HG02678 (cell line): ENCODE measurements around the gene SORBS1.

Experiments
- ATAC-seq: cut with Tn5 transposase; IDR thresholded peaks from one replicate; pipeline ENCODE4 v1.9.1; 2021; ENCODE audit warnings: mild to moderate bottlenecking, moderate library complexity; ENCODE audit not compliant: unreplicated experiment

Gene SORBS1

DNA sequence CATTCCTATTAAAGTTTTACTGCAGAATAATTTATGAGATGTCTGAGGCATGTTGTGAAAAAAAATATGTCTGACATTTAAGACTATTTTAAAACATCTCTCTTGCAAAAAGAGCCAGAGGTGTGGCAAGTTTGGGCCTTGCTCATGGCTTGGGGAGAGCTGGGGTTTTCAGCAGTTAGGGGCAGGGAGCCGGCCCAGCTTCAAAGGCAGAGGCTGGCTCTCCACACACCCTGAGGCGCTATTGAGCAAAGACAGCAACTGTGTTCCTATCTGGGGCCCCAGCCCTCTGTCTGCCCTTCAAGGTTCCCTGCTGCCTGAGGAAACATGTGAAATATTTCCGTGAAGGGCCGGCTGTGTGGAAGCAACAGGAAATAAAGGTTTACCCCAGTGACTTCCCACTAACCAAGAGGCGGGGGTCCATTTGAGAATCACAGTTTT is 94.0 kb downstream of the SORBS1 start:
- ATAC-seq = no peak

DNA sequence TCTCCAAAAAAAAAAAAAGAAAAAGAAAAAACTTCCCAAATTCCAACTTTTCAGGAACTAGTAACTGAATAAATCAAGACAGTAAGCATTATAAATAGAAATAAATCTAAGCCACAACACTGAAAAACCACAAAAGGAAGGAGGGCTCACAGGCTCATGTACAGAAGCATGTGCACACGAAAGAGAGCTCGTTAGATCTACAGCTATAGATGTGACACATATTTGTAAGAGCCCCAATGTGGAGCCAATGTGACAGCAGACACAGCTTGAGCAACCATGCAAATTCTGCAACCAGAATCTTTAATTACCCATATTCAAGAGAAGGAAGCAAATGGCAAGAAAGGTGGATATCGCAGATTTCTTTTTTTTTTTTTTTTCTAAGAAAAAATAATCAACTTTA is 94.7 kb downstream of the SORBS1 start:
- no peak for ATAC-seq

DNA sequence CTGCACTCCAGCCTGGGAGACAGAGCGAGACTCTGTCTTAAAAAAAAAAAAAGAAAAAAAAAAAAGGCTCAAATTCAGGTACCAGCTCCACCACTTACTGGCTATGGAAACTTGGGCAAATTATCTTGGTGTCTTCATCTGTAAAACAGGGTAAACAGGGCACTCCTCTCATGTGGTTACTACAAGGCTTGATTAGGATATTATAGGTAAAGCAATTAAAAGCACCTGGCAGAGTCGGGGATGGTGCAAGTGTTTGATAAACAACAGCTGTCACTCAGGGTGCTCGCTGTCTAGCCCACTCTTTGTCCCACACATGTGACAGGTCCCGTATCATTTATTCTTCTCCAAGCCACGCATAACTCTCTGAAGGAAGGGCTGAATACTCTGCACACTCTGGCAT is 96.9 kb downstream of the SORBS1 start:
- no peak for ATAC-seq

DNA sequence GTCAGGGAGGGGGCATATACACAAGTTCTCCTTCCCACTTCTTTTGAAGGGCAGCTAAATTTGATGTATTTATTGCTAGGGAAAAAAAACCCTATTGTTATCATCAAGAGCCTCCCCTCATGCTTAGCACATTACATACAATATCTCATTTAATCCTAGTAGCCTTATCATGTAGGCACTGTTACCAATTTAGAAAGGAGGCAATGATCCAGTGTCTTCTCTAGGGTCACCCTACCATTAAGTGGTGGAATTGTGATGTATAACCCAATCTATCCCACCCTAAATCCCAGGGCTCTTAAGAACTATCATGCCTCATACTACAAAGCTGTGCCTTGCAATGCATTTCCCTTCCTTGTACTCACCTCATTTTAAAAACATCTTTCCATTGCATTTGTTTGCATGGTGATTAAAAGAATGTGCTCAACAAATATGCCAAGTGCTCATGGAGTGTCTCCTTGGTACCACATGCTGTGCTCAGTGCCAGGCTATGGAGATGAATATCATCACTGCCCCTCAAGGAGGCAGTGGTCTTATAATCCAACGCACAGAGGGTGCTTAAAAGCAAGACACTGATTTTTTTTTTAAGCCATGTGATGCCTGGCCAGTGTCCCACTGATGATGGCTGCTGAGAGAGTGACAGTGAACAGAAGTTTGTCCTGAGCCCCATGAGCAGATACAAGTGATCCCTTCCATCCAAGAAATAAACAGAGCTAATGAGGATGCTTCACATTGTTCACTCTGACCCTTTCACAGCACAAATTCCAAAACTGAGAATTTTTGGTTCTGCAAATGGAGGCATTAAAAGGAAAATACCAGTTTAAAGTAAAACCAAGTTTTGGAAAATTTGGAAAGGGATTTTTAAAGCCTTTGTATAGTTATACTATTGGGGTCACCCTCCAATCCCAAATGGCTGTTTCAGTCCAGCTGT is 98.2 kb downstream of the SORBS1 start:
- ATAC-seq = no peak

DNA sequence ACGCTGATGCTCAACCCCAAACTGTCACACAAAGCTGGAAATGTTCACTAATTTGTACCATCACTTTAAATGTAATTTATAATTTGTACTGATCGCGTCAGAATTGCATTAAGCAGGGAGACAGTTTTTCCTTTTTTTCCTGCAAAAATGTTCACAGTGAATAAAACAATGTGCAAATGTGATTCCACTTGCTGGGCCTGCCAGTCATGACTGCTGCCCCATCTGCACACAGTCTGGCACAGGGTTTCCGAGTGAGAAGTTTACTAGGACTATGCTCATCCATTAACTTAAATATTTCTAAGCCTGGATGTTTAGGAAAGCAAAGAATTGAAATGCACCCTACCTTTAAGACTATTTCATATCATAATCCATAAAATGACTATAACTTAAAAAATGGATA is 99.6 kb downstream of the SORBS1 start:
- no peak for ATAC-seq

DNA sequence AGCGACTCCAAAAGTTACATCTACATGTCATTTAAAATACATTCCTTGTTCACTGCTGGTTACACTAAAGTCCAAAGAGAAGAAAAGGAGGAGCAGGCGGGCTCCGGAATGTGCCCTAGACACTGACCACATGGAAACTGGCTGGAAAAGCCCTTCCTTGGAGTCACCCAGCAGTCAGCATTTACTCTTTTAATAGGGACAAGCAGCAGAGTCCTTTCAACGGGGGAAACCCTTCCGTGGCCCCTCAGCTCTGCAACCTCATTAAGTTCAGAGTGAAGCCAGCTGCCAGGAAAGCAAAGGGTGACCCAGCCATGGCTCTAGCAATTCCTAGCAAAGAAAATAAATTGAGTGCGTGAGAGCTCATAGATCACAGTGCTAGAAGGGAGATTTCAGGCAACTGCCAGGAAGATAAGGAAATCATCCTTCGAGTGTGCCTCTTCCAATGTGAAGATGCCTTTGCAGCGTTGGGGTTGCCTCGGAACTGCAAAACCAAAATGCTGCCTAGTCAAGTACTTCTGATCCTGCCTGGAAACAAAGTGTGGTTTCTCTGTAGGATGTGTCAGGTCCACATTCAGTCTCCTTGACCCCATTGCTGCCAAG is 101.6 kb downstream of the SORBS1 start:
- ATAC-seq = no peak

DNA sequence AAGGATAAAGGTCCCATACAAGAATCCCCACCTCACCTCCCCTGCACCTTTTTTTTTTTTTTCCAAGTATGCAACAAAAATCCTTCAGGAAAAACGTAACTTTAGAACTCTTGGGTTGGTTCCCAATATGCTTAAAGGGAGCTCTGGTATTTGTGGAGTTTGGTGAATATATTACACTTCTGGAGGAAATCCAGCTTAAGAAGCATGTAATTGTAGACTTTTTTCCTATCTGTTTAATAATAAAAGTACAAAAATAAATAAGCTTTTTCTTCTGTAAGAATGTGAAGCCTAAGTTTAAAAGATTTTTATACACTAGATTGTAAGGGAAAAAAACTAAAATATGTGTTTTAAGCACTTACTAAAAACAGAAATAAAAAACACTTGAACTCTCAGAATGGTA is 102.3 kb downstream of the SORBS1 start:
- ATAC-seq = no peak

DNA sequence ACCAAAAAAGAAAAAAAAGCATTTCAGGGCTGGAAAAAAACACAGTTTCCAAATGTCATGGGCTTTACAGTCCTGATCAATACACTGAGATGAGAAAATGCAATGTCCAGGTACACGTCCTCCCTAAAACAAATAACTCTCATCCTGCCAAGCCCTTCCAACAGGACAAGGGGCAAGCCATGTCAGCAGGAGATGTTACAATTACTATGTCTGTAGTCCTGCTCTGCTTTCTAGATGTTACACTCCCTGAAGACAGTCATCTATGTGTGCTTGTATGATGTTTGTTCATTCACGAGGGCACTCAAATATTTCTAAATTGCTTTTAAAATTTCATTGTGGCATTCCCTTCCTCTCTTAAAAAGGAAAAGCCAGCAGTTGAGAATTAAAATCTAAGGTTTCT is 103.2 kb downstream of the SORBS1 start:
- ATAC-seq = no peak

DNA sequence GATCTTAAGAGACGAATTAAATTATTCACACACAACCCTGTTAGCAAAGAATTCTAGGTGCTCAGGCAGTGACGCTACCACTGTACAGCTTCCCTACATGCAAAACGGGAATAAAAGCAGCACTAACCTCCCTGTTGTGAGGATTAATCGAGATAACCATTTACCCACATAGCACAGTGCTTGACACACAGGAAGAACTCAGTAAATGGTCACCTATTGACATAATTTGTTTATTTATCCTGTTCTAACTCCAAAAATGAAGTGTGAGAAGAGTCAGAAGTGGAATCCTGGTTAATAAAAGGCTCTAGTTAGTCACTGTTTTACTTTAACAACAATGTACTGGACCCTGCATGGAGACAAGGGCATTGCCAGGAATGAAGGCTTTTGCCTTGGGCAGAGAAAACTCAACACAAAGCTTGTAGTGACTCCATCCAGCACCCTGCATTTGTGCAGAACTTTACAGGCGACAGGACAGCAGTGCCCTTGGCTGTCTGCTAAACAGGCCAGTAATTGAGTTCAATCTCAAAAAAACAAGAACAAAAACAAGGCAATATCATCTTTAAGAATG is 103.8 kb downstream of the SORBS1 start:
- no peak for ATAC-seq

DNA sequence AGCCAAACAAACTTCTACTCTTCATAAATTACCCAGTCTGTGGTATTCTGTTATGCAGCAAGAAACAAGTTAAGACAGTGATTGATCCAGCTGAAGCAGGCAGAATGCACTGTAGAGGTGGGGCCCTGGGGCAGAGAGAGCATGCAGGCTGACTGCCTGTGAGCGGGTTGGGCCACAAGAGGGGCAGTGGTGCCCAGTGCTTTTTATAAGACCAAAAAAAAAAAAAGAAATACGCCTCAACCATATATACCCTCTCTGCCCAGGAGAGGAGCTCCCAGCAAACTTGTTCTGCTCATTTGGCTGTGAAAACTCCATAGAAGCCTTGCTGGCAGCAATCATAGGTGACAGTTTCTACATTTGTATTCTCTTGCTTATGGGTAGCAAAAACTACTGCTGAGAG is 104.7 kb downstream of the SORBS1 start:
- no peak for ATAC-seq

DNA sequence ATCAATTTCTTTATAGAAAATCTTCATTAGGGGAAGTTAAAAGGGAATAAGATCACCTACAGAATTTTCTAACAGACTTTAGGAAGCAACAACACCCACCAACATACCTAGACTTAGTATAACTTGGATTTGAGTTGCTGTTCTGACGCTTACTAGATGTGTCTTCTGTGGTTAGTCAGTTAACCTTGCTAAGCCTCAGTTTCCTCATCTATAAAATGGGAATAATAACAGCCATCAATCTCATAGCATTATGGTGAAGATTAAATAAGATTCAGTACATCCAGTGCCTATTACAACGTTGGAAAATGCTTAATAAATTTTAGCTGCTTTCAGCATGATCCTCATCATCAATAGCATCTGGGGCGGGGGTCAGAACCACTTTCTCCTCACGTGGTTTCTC is 106.2 kb downstream of the SORBS1 start:
- ATAC-seq = no peak

DNA sequence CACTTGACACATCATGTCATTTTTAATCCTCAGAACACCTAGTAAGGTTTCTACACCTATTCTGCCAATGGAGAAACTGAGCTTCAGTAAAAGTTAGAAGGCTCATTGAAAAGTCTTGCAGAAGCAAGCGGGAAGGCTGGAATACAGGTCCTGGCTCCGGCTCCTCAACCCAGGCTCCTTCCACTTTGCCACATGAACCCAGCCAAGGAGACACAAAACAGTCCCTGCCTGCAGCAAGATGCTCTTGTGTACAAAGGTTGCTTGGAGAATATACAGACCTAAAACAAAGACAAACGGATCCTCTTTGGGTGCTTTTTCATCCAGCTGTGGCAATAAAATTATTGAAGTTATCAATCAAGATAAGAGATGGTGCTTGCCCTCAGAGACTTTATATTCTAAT is 106.8 kb downstream of the SORBS1 start:
- ATAC-seq = no peak

DNA sequence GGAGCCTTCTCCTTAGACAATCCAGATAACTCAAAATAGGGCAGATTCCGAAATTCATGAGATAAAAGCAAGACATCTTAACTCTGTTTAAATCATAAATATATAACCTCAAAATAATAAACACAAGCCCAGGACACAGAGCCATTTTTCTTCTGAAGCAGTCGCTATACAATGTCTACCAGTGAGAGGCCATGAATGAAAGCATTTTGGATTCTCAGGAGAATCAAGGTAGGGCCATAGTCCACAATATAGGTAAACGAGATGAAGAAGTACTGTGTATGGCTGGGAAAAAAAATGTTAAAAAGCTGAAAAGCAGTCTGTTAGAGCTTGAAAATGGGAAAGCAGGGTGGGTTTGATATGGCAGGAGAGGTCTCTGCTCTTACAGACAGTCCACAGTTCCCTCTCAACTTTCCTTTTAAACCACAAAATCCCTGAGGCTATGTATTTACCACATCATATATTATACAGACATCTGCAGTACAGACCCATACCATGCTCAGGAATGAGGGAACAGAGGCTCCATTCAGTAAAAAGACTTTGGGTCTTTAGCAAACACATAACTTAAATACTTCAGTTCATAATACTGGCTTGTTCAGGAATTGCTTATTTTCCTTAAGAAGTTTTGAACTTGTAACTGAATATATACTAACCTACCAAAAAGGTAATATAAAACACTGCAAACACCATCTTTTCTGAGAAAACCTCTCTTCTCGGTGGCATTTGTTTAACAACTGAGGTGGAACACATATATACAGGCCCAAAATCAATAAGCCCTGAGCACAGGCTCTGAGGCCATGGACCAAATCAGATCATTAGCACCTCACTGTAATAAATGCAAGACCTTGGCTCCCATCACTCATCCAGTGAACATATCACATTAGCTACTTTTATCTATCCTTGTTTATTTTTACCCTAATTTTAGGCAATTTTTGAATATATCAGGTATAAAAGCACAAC is 109.3 kb downstream of the SORBS1 start:
- no peak for ATAC-seq

DNA sequence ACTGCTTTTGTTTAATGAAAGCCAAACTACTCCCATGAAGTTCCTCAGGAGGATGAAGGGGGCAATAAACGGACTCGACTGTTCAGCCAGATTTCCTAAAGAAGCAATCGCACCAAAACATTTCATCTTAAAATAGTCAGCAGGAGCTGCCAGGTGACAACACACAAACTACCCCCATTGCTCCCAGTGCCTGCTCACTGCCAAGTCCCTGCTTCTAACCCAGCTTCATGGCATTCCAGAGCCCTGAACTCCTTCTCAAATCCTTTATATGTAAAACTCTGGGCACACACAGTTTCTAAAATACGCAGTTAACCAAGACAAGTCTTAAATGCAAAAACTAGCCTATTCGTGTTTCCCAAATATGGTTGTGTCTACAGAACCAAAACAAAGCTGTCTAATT is 110.0 kb downstream of the SORBS1 start:
- no peak for ATAC-seq

DNA sequence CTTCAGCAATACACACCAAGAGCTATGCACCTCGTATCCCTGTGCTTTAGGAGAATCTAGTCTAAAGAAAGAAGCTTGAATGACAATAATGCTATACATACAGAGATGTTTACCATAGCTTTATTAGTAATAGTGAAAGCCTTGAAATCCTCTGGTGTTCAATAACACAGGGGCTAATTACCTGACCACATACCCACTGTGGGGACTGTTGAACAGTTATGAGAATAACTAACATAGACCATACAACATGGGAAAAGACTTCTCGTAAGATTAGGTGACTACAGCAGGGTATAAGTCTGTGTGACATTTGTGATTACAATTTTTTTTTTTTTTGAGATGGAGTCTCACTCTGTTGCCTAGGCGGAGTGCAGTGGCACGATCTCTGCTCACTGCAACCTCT is 111.0 kb downstream of the SORBS1 start:
- ATAC-seq = no peak

DNA sequence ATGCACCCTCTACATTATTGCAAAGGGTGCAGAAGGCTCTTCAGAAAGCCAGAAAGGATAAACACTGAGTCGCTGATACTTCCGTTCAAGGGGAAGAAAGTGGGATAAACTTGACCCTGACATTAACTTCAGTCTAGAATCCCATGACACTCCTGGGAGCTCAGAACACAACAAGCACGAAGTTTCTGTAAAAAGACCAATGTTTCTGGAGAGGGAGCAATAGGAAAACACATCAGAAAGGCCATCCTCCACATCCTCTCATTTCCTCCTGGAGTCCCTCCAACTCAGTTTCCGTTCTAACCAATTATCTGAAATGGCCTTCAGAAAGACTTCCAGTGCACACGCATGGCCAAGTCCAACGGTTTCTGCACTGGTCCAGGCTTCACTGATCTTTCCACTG is 113.5 kb downstream of the SORBS1 start:
- no peak for ATAC-seq

DNA sequence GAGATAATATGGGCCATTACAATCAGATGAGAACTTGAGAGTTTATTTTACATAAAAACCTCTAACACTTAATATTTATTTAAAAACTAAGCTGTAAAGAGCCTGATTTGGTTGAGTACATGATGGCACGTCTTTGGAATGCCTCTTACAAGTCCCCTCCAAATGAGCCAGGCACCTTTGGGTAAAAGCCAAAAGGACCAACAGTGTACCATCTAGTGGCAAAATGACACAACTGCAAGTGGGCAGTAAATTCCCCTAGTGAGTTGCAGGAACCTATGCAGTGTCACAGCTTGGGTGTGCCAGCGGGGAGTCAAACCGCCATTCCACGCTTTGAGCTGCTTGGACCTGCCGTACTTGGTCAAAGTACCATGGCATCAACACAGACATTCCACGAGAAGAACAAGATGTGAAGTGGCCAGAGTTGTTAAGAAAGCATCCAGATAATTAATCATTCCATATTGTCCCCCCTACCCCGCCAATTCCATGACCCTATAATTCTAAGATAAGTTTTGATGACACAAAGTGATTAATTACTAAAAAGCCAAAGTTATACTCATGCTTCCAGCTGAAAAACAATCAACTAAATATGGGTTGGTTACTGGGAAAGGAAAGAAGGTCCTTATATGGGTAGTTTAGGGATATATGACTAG is 115.2 kb downstream of the SORBS1 start:
- ATAC-seq = peak; percentile 76

DNA sequence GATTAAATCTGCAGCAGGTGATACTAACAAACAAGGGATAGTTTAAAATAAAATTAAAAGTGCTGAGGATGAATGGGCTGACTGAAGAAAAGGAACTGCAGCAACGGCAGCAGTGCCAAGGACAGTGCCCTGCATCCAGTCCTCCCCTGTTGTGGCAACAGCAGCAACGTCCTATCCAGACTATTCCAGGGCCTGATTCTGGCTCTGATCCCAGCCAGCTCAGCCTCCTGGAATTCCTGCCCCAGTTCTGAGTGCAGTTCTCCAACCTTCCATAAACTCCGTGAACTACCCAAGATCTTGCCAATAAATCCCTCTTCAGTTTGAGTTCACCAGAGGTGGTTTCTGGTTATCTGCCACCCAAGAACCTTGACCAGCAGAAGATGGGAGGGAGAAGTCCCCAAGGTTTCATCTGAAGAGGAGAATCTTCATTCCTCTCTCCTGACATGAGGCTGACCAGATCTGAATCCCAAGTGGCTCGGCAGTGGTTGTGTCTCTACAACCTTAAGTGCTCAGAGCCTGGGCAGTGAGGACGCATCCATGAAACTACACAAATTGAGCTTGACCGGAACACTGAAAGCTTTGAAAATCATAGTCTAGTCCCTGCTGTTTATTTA is 115.8 kb downstream of the SORBS1 start:
- ATAC-seq = no peak

DNA sequence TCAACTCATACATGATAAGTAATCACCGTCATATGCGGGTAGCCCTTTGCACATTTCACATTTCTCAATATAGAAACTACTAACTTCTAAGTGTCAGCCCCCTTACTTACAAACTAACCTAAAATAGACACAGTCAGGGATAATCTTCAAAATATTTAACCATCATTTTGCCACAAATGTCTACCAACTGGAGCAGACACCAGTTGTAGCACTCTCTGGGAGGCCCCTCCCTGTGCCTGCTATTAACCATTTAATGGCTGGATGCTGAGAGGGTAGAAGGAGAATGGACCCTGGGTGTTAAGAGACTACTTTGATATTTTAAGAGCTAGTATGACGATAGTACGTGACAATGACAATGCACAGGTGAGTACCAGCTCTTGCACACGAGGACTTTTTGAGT is 116.4 kb downstream of the SORBS1 start:
- ATAC-seq = no peak

DNA sequence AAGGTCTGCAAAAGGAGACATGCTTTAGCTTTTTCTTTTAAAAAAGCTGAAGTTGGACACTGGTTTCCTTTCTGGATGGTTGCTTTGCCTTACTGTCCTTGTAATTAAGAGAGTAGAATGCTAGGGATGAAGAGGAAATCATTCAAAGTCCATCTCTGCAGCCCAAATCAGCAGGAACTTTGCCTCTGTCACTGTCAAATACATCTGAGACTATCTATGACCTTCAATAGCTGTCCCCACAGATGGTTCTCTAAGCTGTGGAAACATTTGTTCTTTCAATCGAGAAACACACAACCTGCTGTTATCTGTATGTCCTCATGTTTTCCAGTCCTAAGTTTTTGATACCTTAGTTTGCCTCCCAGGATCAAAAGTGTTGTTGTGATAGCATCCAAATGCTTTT is 117.5 kb downstream of the SORBS1 start:
- no peak for ATAC-seq
